Stimulated activated CD4-positive, alpha-beta T cell treated with anti-CD3 and anti-CD28 coated beads, Interleukin-4, amount 100 ng/mL, for 4 hours (primary cell): ENCODE results near the gene UBL4B.

ENCODE experiments used
- DNase-seq, 2 experiments: peaks; one replicate each; pipeline ENCODE4 v3.0.0-alpha.2; 2020

The UBL4B gene

GRCh38 chr1:110159168-110159567, 46.9 kb downstream of the UBL4B start:
- no peak for DNase-seq

GRCh38 chr1:110160538-110161100, 48.4 kb downstream of the UBL4B start:
- no peak for DNase-seq

GRCh38 chr1:110161165-110161564, 48.9 kb downstream of the UBL4B start:
- DNase-seq, result no peak

GRCh38 chr1:110161849-110162248, 49.6 kb downstream of the UBL4B start:
- DNase-seq, result no peak
